Thoracic aorta (tissue), 2 donors: ENCODE measurements around the gene GNA12. TPM values are rescaled to one million over a fixed set of nuclear protein-coding genes. Genes with fewer than 3 reads are reported as not detected.

Experiments used
- ATAC-seq: fragments of 150-250 bp; one replicate; pipeline ENCODE4 v1.8.0; 2017; ENCODE audit warnings: low read depth; ENCODE audit not compliant: insufficient number of reproducible peaks, low FRiP score
- DNase-seq: peaks from one replicate; pipeline ENCODE4 v3.0.0-alpha.2; 2020; ENCODE audit warnings: low spot score
- H3K27ac ChIP-seq, 2 donors: fragments of 200-600 bp; sonication (generic); 1 replicate in 1 of 2; 2 replicates in 1 of 2; pipeline ENCODE4 v1.5.1; 2016; ENCODE audit warnings: mild to moderate bottlenecking in 2 of 2, moderate library complexity in 2 of 2
- H3K27me3 ChIP-seq: fragments of 200-600 bp; sonication (generic); replicated peaks from 2 replicates; pipeline ENCODE4 v1.6.0; 2016; ENCODE audit warnings: mild to moderate bottlenecking; ENCODE audit not compliant: insufficient read depth
- H3K36me3 ChIP-seq: fragments of 200-600 bp; sonication (generic); one replicate; pipeline ENCODE4 v1.5.1; 2016
- H3K4me1 ChIP-seq, 2 donors: fragments of 200-600 bp; sonication (generic); 1 replicate in 1 of 2; 2 replicates in 1 of 2; pipeline versions ENCODE4 v1.5.1 to v1.6.0; 2016; ENCODE audit warnings: low read depth in 2 of 2, mild to moderate bottlenecking in 1 of 2; ENCODE audit not compliant: control insufficient read depth in 1 of 2
- H3K4me3 ChIP-seq: fragments of 200-600 bp; sonication (generic); 2 replicates; pipeline ENCODE4 v1.5.1; 2016; ENCODE audit warnings: mild to moderate bottlenecking
- H3K9me3 ChIP-seq: fragments of 200-600 bp; sonication (generic); 2 replicates; pipeline ENCODE4 v1.5.1; 2016
- CTCF ChIP-seq: fragments of 200-600 bp; sonication (generic); IDR thresholded peaks from one replicate; pipeline ENCODE4 v1.5.1; 2019; ENCODE audit warnings: antibody characterized with exemption
- total RNA-seq, 2 donors: library from RNA; depleted of rRNA; stranded (reverse); fragments of >200 nt; gene quantifications; one replicate each; pipeline versions ENCODE4 v1.1.0 to v1.2.3, GENCODE V29; 2016

GNA12 gene
- total RNA-seq, 2 donors from 2014 or later = 27.6 to 48.8 TPM

GRCh38 chr7:2796358-2797352, 47.5 kb downstream of the GNA12 start:
- ATAC-seq (peak; percentile 78), DNase-seq (no peak)
- Histone ChIP-seq H3K4me3 (peak overlapping the region; percentile 59), H3K4me1 (peaks cover 11 to 22% of the 10 kb centered on the region in 2 donors), H3K36me3 (peaks cover 10% of the 10 kb centered on the region), H3K27me3 (no peaks in the 10 kb centered on the region), H3K27ac (peak overlapping the region; percentile 39 to 58), H3K9me3 (no peaks in the 10 kb centered on the region)
- no peak for TF ChIP-seq CTCF

DNA sequence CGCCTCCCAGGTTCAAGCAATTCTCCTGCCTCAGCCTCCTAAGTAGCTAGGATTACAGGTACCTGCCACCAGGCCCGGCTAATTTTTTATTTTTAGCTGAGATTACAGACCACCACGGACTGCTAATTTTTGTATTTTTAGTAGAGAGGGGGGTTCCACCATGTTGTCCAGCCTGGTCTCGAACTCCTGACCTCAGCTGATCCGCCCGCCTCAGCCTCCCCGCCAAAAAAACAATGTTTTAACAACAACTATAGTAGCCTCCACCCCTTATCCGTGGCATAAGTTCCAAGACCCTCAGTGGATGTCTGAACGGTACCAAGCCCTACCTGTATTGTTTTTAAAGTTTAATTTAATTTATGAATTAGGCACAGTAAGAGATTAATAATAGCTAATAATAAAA, 48.2 kb downstream of the GNA12 start:
- DNase-seq (no peak), ATAC-seq (no peak)
- TF ChIP-seq CTCF = no peak
- Histone ChIP-seq H3K27ac (peak overlapping the region; percentile 39 to 58), H3K9me3 (no peaks in the 10 kb centered on the region), H3K4me3 (peak overlapping the region; percentile 59), H3K27me3 (no peaks in the 10 kb centered on the region), H3K36me3 (peaks cover 10% of the 10 kb centered on the region), H3K4me1 (peaks cover 6 to 15% of the 10 kb centered on the region in 2 donors)

DNA sequence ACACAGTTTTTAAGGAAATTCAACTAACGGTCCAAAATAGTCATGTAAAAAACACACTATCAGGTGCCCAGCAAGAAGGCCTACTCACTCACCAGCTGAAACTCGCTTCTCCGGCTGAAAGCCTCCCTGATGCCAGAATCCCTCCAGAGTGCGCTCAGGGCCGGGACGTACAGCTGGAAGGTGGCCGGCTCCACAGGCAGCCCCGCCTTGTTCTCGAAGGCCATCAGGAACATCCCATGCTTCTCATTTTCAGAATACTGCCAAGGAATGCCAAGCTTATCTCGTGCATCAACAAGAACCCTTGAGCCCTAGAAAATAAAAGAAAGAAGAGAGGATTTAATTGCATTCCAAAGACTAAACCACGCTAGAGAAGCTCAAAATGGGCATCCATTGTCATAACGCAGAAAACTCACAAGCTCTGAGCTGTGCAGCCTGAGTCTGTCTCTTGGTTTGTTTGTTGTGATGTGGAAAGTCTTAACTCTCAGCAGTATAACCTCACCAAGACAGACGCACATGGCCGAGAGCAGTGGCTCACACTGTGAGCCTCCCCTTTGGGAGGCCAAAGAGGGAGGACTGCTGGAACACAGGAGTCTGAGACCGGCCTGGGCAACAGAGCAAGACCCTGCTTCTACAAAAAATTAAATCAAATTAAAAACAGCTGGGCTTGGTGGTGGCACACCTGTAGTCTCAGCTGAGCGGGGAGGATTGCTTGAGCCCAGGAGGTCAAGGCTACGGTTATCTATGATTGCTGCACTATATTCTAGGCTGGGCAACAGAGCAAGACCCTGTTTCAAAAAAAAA, 49.1 kb downstream of the GNA12 start:
- Histone ChIP-seq H3K4me3 (no peak overlapping the region), H3K27ac (no peak overlapping the region), H3K36me3 (peaks cover 10% of the 10 kb centered on the region), H3K9me3 (no peaks in the 10 kb centered on the region), H3K27me3 (no peaks in the 10 kb centered on the region), H3K4me1 (peaks cover 5 to 15% of the 10 kb centered on the region in 2 donors)
- DNase-seq (no peak), ATAC-seq (no peak)
- no peak for TF ChIP-seq CTCF

- DNase-seq = no peak
- no peak for ATAC-seq
- H3K36me3 ChIP-seq = peaks cover 12% of the 10 kb centered on the region
- H3K27me3 ChIP-seq = no peaks in the 10 kb centered on the region
- peaks cover 5 to 15% of the 10 kb centered on the region in 2 donors for H3K4me1 ChIP-seq
- H3K27ac ChIP-seq = no peak overlapping the region
- no peak overlapping the region for H3K4me3 ChIP-seq
- H3K9me3 ChIP-seq = no peaks in the 10 kb centered on the region
- TF ChIP-seq CTCF = no peak
These were observed 51.1 kb downstream of the GNA12 start for GRCh38 chr7:2792856-2793487.
